Hepatocyte (in vitro differentiated cells): Measurements from ENCODE around the gene RAPGEF4. TPM values are rescaled to one million over a fixed set of nuclear protein-coding genes. Genes with fewer than 3 reads are reported as not detected.

Source experiments
- DNase-seq: peaks from one replicate; pipeline ENCODE4 v3.0.0-alpha.2; 2016; ENCODE audit warnings: low spot score
- H2AFZ ChIP-seq: fragments of 200-600 bp; sonication (generic); 2 replicates; pipeline ENCODE4 v1.6.0; 2016; ENCODE audit warnings: antibody characterized with exemption, mild to moderate bottlenecking
- H3K27ac ChIP-seq: fragments of 200-600 bp; sonication (generic); 2 replicates; pipeline ENCODE4 v1.5.1; 2016; ENCODE audit warnings: mild to moderate bottlenecking
- H3K27me3 ChIP-seq: fragments of 200-600 bp; sonication (generic); 2 replicates; pipeline ENCODE4 v1.6.1; 2016
- H3K36me3 ChIP-seq: fragments of 200-600 bp; sonication (generic); replicated peaks from 2 replicates; pipeline ENCODE4 v1.5.1; 2016; ENCODE audit warnings: low read depth; ENCODE audit not compliant: insufficient read depth
- H3K4me1 ChIP-seq: fragments of 200-600 bp; sonication (generic); 2 replicates; pipeline ENCODE4 v1.5.1; 2016; ENCODE audit warnings: mild to moderate bottlenecking, moderate library complexity; ENCODE audit not compliant: insufficient read depth
- H3K4me2 ChIP-seq: fragments of 200-600 bp; sonication (generic); 2 replicates; pipeline ENCODE4 v1.6.0; 2016
- H3K4me3 ChIP-seq: fragments of 200-600 bp; sonication (generic); 2 replicates; pipeline ENCODE4 v1.5.1; 2016; ENCODE audit warnings: mild to moderate bottlenecking
- H3K79me2 ChIP-seq: fragments of 200-600 bp; sonication (generic); 2 replicates; pipeline ENCODE4 v1.6.0; 2017; ENCODE audit warnings: mild to moderate bottlenecking
- H3K9me2 ChIP-seq: fragments of 200-600 bp; sonication (generic); replicated peaks from 2 replicates; pipeline ENCODE4 v1.6.0; 2017; ENCODE audit warnings: mild to moderate bottlenecking; ENCODE audit not compliant: insufficient read depth
- H3K9me3 ChIP-seq: fragments of 200-600 bp; sonication (generic); 2 replicates; pipeline ENCODE4 v1.5.1; 2016; ENCODE audit warnings: low read depth, mild to moderate bottlenecking
- H4K20me1 ChIP-seq: fragments of 200-600 bp; sonication (generic); 2 replicates; pipeline ENCODE4 v1.6.0; 2016; ENCODE audit warnings: mild to moderate bottlenecking; ENCODE audit not compliant: insufficient read depth, poor library complexity, severe bottlenecking
- EZH2 ChIP-seq: fragments of 200-600 bp; sonication (generic); IDR thresholded peaks from 2 replicates; pipeline ENCODE4 v1.6.1; 2016; ENCODE audit warnings: antibody characterized with exemption, mild to moderate bottlenecking, borderline replicate concordance
- EZH2phosphoT487 ChIP-seq: fragments of 200-600 bp; sonication (generic); IDR thresholded peaks from one replicate; pipeline ENCODE4 v1.6.1; 2018; ENCODE audit warnings: antibody characterized with exemption, mild to moderate bottlenecking, low read depth, moderate library complexity; ENCODE audit not compliant: unreplicated experiment, severe bottlenecking
- WGBS: methylation state at CpG from one replicate; pipeline ENCODE4 v1.1.6; 2016; ENCODE audit warnings: low lambda C conversion rate; ENCODE audit errors: missing lambda C conversion rate; 5-methylcytosine and 5-hydroxymethylcytosine counted together
- polyA plus RNA-seq: library from polyadenylated mRNA; unstranded; fragments of >200 nt; fragmentation: Nextera tagmentation; extraction: Ambion mirVana; gene quantifications from 2 replicates; pipeline ENCODE4 v1.2.1, GENCODE V29; 2016
- total RNA-seq: library from RNA; depleted of rRNA; stranded (reverse); fragments of >200 nt; gene quantifications from 2 replicates; pipeline ENCODE4 v1.2.3, GENCODE V29; 2014
- TF ChIP-seq, protein P1 (sequence below): fragments of 200-600 bp; sonication (generic); IDR thresholded peaks from 2 replicates; pipeline ENCODE4 v1.5.1; 2016; ENCODE audit warnings: antibody characterized with exemption, mild to moderate bottlenecking; ENCODE audit not compliant: poor library complexity

The RAPGEF4 gene
- total and polyA plus RNA-seq, 2 experiments from 2014 or later, result 1.9 to 2.0 TPM

GRCh38 chr2:172697296-172697695 is 38.3 kb upstream of the RAPGEF4 start:
- 86% methylated on average over 3 of the region's 3 CpGs for WGBS
- H2AFZ ChIP-seq, result no peak overlapping the region
- H3K4me2 ChIP-seq, result no peak overlapping the region

DNA sequence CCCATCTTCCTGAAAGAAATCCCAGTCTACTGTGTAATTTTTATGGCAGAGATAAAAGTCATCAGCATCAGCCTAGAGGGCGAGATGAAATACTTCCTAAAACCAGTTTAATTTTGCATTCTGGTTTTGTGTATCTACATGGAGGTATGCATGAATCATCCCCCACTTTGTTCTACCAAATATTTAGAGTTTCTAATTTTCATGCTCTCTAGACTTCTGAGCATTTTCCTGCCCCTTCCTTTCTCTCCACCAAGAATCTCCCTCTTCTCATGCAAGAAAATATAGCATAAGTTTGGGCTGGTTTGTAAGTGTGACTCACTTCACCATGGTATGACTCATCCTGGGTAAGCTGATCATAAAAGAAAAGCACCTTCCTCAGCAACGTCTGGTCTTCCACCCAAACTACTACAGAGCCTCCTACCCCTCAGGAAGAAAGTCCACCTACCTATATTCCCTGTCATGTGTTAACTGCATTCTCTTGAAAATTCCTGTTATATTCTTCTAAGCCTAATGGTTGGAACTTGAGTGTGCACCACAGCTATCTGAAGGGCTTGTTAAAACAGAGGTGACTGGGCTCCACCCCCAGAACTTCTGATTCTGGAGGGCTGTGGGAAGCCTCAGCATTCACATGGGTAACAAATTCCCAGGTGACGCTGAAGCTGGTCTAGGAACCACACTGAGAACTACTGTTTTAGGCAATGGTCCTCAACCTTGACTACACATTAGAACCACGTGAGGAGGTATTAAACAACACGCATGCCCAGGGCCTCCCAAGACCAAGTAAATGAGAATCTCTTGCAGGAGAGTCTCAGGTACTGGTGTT is 37.4 kb upstream of the RAPGEF4 start:
- no peak overlapping the region for H2AFZ ChIP-seq
- H3K79me2 ChIP-seq, result no peaks in the 10 kb centered on the region
- no peaks in the 10 kb centered on the region for H3K36me3 ChIP-seq
- TF ChIP-seq EZH2, result no peak
- TF ChIP-seq, protein P1, sequence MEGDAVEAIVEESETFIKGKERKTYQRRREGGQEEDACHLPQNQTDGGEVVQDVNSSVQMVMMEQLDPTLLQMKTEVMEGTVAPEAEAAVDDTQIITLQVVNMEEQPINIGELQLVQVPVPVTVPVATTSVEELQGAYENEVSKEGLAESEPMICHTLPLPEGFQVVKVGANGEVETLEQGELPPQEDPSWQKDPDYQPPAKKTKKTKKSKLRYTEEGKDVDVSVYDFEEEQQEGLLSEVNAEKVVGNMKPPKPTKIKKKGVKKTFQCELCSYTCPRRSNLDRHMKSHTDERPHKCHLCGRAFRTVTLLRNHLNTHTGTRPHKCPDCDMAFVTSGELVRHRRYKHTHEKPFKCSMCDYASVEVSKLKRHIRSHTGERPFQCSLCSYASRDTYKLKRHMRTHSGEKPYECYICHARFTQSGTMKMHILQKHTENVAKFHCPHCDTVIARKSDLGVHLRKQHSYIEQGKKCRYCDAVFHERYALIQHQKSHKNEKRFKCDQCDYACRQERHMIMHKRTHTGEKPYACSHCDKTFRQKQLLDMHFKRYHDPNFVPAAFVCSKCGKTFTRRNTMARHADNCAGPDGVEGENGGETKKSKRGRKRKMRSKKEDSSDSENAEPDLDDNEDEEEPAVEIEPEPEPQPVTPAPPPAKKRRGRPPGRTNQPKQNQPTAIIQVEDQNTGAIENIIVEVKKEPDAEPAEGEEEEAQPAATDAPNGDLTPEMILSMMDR, result no peak
- no peak for TF ChIP-seq EZH2phosphoT487
- no peaks in the 10 kb centered on the region for H4K20me1 ChIP-seq
- 70% methylated on average over 5 of the region's 5 CpGs for WGBS
- no peak overlapping the region for H3K4me2 ChIP-seq
- no peaks in the 10 kb centered on the region for H3K9me2 ChIP-seq
- no peaks in the 10 kb centered on the region for H3K4me1 ChIP-seq
- no peaks in the 10 kb centered on the region for H3K27me3 ChIP-seq
- H3K4me3 ChIP-seq, result no peak overlapping the region
- H3K9me3 ChIP-seq, result no peaks in the 10 kb centered on the region
- peak; percentile 59 for DNase-seq
- peak overlapping the region; percentile 5 for H3K27ac ChIP-seq

More at GRCh38 chr2:172697296-172697695, 38.3 kb upstream of the RAPGEF4 start:
- Histone ChIP-seq H3K27me3 (no peaks in the 10 kb centered on the region), H3K9me3 (no peaks in the 10 kb centered on the region), H3K4me3 (no peak overlapping the region), H3K9me2 (no peaks in the 10 kb centered on the region), H3K79me2 (no peaks in the 10 kb centered on the region), H3K27ac (no peak overlapping the region), H3K36me3 (no peaks in the 10 kb centered on the region), H4K20me1 (no peaks in the 10 kb centered on the region), H3K4me1 (peaks cover 4% of the 10 kb centered on the region)
- TF ChIP-seq EZH2phosphoT487, result no peak
- TF ChIP-seq, protein P1, result no peak
- no peak for DNase-seq

GRCh38 chr2:172701250-172701649 is 34.4 kb upstream of the RAPGEF4 start:
- DNase-seq, result no peak
- Histone ChIP-seq H3K4me2 (no peak overlapping the region), H4K20me1 (no peaks in the 10 kb centered on the region), H3K4me3 (no peak overlapping the region), H3K27ac (no peak overlapping the region), H3K27me3 (no peaks in the 10 kb centered on the region), H3K36me3 (no peaks in the 10 kb centered on the region), H3K9me2 (no peaks in the 10 kb centered on the region), H3K9me3 (no peaks in the 10 kb centered on the region), H3K4me1 (no peaks in the 10 kb centered on the region), H3K79me2 (no peaks in the 10 kb centered on the region), H2AFZ (no peak overlapping the region)
- WGBS, result 100% methylated on average over 1 of the region's 1 CpG
- TF ChIP-seq, protein P1, result no peak
- TF ChIP-seq EZH2phosphoT487, result no peak
- TF ChIP-seq EZH2, result no peak
